GM18861 (cell line): ENCODE results near the gene SLC17A9.
A peak's percentile ranks its signal among the peaks of the same experiment; 100 is the strongest.

ENCODE experiments used
- ATAC-seq: cut with Tn5 transposase; IDR thresholded peaks from one replicate; pipeline ENCODE4 v1.9.1; 2021; ENCODE audit not compliant: unreplicated experiment

The SLC17A9 gene

GRCh38 chr20:62999580-62999979 lies 47.1 kb downstream of the SLC17A9 start:
- no peak for ATAC-seq

- no peak for ATAC-seq
These were observed 47.5 kb downstream of the SLC17A9 start for GRCh38 chr20:63000036-63000435.

GRCh38 chr20:63000958-63001357 lies 48.4 kb downstream of the SLC17A9 start:
- ATAC-seq: no peak

GRCh38 chr20:63002511-63002910 lies 50.0 kb downstream of the SLC17A9 start:
- ATAC-seq: no peak

- no peak for ATAC-seq
These were observed 51.0 kb downstream of the SLC17A9 start for GRCh38 chr20:63003546-63003945.

GRCh38 chr20:63004607-63005364 lies 52.3 kb downstream of the SLC17A9 start:
- ATAC-seq: no peak

GRCh38 chr20:63005365-63005861 lies 52.9 kb downstream of the SLC17A9 start:
- ATAC-seq: no peak

- no peak for ATAC-seq
These were observed 53.5 kb downstream of the SLC17A9 start for GRCh38 chr20:63005862-63006539.

GRCh38 chr20:63006540-63007359 lies 54.2 kb downstream of the SLC17A9 start, which contains the start of gene BHLHE23:
TSS of gene BHLHE23 (minus strand) at chr20:63006964. CDS start at chr20:63006774, 190 bp downstream.
- no peak for ATAC-seq

GRCh38 chr20:63007360-63007645 lies 54.8 kb downstream of the SLC17A9 start:
- ATAC-seq: no peak

- ATAC-seq: no peak
These were observed 55.4 kb downstream of the SLC17A9 start for GRCh38 chr20:63007646-63008488.

- no peak for ATAC-seq
These were observed 56.1 kb downstream of the SLC17A9 start for GRCh38 chr20:63008541-63009044.

- peak; percentile 35 for ATAC-seq
These were observed 56.8 kb downstream of the SLC17A9 start for GRCh38 chr20:63009045-63009961.

- peak; percentile 41 for ATAC-seq
These were observed 57.7 kb downstream of the SLC17A9 start for GRCh38 chr20:63009988-63010769.

GRCh38 chr20:63011798-63012197 lies 59.3 kb downstream of the SLC17A9 start:
- ATAC-seq: no peak

GRCh38 chr20:63013207-63013606 lies 60.7 kb downstream of the SLC17A9 start:
- no peak for ATAC-seq

- no peak for ATAC-seq
These were observed 61.8 kb downstream of the SLC17A9 start for GRCh38 chr20:63014287-63014686.

- ATAC-seq: no peak
These were observed 62.2 kb downstream of the SLC17A9 start for GRCh38 chr20:63014710-63015109.
